Activated CD4-positive, alpha-beta T cell treated with anti-CD3 and anti-CD28 coated beads, Interleukin-2, Interleukin-6, amounts not matched to agents 100 ng/mL and 50 ng/mL, durations not matched to agents 16 hours and 8 hours (primary cell): ENCODE results near the gene ATP6V1F.
"Not testable (repeated sequence)": the region's sequence is repeated elsewhere in the genome, so short reads cannot be mapped to it uniquely, and the experiment has no call there.

ENCODE experiments used
- DNase-seq: peaks from one replicate; pipeline ENCODE4 v3.0.0-alpha.2; 2020

The ATP6V1F gene

GRCh38 chr7:128904381-128905197 lies 41.9 kb downstream of the ATP6V1F start:
- peak; percentile 70 for DNase-seq

GRCh38 chr7:128906001-128906765 lies 43.5 kb downstream of the ATP6V1F start:
- no peak for DNase-seq

DNA sequence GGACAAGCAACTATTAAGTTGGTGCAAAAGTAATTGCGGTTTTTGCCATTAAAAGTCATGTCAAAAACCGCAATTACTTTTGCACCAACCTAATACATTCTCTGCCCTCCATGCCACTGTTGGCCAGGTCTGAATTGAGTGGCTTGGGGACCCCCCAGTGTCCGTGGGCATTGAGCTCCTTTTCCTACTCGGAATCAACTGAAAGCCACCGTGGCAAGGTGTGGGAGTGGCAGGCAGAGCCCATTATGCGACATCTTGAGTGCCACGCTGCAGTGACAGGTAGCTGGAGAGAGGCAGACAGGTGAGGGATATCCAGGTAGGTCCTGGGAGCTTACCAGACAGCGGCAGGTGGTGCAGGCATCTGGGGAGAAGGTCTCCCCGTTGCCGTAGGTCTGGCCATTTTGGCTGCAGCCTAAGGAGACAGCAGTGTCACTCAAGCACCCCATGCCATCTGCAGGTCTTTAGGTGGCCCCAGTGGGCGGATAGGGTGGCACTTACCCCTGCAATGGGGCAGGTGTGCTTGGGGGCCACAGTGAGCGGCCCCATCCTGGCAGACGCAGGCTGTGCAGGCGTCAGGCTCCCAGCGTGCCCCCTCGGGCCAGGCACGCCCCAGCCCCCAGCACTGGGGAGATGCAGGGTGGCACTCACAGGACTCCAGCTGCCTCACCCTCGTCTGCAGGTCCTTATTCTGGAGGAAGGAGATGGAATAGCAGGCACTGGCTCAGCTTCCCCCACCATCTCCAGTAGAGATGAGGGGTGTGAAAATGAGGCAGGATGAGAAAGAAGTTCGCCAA lies 44.3 kb downstream of the ATP6V1F start:
- DNase-seq = no peak

DNA sequence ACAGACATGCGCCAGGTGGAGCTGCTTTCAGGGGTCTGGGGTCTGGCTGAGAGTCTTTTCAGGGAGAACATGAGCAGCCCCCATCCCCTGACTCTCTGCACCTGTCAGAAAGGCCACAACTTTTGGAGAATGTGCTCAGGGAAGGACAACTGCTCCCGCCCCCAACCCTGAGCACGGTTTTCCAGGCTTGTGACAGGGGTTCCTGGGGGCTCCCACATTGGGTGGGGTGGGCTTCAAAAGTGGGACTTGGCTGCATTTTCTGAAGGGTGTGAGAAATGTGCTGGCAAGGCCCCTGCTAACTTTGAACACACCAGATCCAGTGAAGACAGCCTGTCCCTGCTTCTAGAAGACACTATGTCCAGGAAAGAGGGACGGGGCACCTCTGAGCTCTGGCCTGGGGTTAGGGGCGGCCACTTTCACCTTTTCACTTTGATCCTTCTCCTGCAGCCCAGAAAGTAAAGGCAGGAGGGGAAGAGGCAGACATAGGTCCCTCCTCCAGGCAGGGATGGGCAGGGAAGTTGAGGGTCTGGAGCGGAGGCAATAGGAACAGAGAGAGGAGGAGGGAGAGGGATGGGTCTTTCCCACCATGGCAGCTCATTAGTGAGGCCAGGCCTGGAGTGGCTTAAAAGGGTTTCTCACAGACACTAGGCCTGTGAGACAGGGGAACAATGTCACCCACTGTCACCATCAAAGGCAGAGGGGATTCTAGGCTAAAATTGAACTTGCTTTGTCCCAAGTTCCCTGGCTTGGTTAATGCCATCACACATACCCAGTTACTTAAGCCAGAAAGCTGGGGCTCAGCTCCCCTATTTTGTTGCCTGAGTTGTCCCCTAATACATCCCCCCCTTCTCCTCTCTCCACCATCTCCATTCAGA lies 46.3 kb downstream of the ATP6V1F start:
- DNase-seq = no peak

DNA sequence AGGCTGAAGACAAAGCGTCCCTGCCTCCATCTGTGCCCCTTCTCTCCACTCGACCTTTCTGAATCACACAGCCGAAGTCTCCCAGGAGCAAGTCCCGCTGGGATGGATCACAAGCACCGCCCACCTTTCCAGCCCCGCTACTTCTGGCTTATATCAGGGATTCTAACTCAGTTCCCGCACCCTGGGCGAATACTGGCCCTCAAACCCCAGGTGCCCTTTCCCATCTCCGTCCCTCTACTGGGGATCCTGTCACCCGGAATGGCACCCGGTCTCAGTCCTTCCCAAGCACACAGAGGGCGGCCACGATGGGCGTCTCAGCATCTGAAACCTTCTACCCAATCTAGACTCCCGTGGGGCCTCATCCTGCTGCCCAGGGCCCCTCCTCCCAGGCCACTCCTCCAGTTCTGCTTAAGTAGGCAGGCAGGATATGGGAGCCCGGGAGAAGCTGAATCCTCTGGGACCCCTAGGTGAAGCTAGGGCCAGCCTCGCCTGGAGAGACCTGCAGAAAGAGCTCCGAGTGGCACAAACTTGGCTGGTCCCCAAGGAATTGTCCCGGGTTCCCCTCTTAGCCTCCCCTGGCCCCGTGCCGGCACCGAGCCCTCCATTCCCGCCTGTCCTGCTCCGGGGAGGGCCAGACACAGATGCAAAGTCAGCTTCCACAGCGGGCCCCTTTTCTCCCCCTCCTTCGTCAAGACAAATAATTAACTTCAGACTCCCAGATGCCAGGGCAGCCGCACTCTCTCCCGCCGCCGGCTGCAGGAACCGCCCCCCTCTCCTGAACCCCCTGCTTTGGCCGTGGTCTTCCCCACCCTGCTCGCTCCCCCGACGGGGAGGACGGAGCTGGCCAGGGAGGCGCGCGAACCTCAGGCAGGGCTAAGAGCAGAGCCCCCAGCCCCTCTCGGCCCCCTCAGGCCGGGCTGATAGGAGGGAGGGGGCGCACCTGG lies 47.2 kb downstream of the ATP6V1F start:
- no peak for DNase-seq

GRCh38 chr7:128910569-128910945 lies 47.9 kb downstream of the ATP6V1F start, which contains the start of gene KCP:
KCP (minus strand) TSS chr7:128910709; CDS start chr7:128910676, 33 bp downstream.
- no peak for DNase-seq

DNA sequence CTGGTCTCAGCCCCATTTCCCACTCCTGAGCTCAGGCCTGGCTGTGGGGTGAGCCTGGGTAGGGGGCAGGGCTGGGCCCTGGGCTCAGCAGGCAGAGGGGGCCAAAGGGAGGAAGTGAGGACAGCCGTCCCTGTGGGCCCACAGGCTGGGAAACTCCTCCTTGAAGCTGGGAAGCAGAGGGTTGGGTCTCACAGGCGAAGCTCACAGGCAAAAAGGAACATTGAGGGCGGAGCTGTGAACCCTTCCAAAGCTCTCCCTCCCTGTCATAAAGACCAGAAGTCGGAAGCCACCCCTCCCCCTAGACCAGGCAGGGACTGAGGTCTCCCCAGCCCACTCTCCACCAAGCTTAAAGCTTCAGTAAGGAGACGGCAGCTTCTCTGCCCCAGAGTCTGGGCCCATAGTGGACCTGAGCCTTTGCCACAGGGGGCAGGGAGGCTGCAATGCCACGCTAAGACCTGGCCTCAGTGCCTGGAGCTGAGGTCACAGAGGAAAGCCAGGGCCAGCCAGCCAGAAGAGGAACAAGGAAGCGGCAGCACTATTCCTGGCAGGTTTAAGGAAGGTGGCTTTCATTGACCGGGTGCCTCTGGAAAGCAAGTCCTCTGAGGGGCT lies 48.9 kb downstream of the ATP6V1F start:
- no peak for DNase-seq

DNA sequence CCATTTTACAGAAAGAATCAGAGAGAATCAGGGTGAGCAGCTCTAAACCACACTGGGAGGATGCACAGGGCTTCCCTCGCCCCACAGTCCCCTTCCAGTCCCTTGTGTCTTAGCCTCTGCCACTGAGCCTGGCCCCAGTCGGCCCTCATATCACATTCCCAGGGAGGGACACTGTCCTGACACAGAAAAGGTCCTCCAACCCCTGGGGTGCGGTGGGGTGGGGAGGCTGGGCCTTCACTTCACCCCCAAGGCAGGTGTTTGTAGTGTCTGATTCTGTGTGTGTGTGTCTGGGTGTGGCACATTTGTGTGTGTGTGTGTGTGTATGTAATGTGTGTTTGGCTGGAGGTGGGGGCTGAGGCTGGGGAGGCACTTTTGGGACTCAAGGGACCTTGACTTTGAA lies 49.6 kb downstream of the ATP6V1F start:
- no peak for DNase-seq

DNA sequence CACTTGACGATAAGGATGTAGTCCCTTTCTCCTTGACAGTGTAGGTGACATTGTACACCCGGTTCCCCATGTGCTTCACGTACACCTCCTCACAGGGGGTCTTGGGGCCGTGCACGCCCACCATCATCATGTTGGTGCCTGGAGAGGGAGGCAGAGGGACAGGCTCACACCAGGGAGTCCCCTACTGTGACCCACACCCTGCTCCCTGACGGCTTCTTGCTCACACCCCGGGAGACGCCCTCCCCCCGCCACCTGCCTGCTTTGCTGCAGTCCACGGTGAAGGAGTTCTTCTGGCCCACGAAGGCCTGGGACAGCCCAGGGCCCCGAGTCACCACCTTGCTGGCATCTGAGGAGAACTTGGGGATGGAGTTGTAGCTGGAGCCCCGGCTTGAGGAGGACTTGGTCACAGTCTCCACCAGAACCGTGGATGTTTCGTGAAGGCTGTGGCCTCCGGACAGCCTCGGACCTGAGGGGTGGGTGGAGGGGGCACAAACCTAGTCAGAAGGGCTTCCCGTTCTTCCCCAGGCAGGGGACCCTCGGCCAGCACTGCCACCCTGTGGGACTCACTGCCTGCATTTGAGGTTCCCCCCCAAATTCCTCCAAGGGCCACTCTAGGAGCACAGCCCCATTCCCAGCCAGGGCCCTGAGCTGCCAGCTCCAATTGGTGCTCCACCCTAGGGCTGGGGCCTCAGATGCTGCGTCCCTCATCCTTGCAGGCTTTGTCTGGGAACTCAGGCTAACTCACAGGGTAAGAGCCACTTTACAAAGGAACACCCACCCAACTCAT lies 50.2 kb downstream of the ATP6V1F start:
- not testable (repeated sequence) for DNase-seq

- DNase-seq = no peak
These were observed 51.4 kb downstream of the ATP6V1F start for GRCh38 chr7:128913870-128914565.

DNA sequence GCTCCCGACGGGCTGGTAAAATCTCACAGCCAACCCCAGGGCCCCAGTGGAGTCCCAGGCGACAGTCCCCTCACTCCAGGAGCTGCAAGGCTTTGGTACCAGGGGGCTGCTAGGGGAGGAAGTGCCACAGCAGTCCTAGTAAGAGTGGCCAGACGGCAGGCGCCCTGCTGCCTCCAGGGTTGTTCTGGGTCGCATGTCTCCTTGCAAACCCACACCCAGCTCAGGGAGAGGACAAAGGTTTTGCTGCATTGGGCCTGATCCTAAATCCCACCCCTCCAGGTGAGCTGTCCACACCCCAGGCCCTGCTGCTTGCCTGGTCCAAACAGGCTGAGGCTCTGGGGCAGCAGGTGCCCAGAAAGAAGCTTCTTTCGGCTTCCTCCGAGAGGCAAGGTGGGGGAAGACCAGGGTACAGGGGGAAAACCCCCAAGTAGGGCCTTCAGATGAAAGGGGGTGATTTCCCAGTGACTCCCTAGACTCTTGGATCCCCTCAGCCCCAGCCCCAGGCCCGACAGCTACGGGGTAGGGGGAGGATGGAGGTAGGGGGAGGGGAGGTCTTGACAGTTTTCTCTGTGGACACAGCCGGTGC lies 52.0 kb downstream of the ATP6V1F start:
- no peak for DNase-seq

GRCh38 chr7:128915271-128915819 lies 52.7 kb downstream of the ATP6V1F start:
- no peak for DNase-seq
